IMR-90 (cell line): Measurements from ENCODE around the gene GPR75. TPM values are rescaled to one million over a fixed set of nuclear protein-coding genes. Genes with fewer than 3 reads are reported as not detected.
A peak's percentile ranks its signal among the peaks of the same experiment; 100 is the strongest.

Experiments used
- ATAC-seq: fragments of 200-7000 bp; cut with Tn5 transposase; 2 replicates; pipeline ENCODE4 v1.9.1; 2020; ENCODE audit warnings: low read depth, mild to moderate bottlenecking, moderate library complexity
- BruUV-seq: library from RNA; stranded (reverse); fragments of 400-500 nt; replicated peaks from 2 replicates; lab custom pipeline; 2021; lab: Mats Ljungman, UMichigan
- CTCF ChIA-PET: fragments of 300-600 bp; formaldehyde crosslinking; extraction: SDS; loops from one replicate; lab custom pipeline; 2021; ENCODE audit warnings: antibody characterized with exemption; lab: Yijun Ruan, JAX
- POLR2A ChIA-PET: fragments of 300-600 bp; sonication (Branson Sonifier 250); formaldehyde crosslinking; loops from one replicate; lab custom pipeline; 2022; ENCODE audit warnings: antibody characterized with exemption; ENCODE audit not compliant: unreplicated experiment; lab: Charles Lee
- DNase-seq: peaks from one replicate; pipeline ENCODE4 v3.0.0; 2013
- H2AFZ ChIP-seq: replicated peaks from 2 replicates; pipeline ENCODE3; 2013; ENCODE audit warnings: low read length, mild to moderate bottlenecking; ENCODE audit not compliant: poor library complexity
- H2AK5ac ChIP-seq: 2 replicates; pipeline ENCODE4 v1.6.1; 2013; ENCODE audit warnings: low read depth, low read length, inconsistent platforms
- H2AK9ac ChIP-seq: replicated peaks from 2 replicates; pipeline ENCODE3; 2013; ENCODE audit warnings: mild to moderate bottlenecking, low read depth, low read length, moderate library complexity; ENCODE audit not compliant: poor library complexity
- H2BK120ac ChIP-seq: 2 replicates; pipeline ENCODE4 v1.6.1; 2013; ENCODE audit warnings: low read depth, low read length, inconsistent platforms
- H2BK15ac ChIP-seq: 3 replicates; pipeline ENCODE4 v1.6.1; 2013; ENCODE audit warnings: low read depth, low read length, inconsistent platforms
- H2BK20ac ChIP-seq: 2 replicates; pipeline ENCODE4 v1.6.1; 2013; ENCODE audit warnings: low read depth, mild to moderate bottlenecking, inconsistent platforms, low read length, moderate library complexity
- H2BK5ac ChIP-seq: 2 replicates; pipeline ENCODE4 v1.6.1; 2013; ENCODE audit warnings: mild to moderate bottlenecking, low read depth, low read length, inconsistent platforms; ENCODE audit not compliant: poor library complexity, severe bottlenecking
- H3K14ac ChIP-seq: replicated peaks from 2 replicates; pipeline ENCODE4 v1.6.1; 2013; ENCODE audit warnings: low read depth, low read length, inconsistent platforms
- H3K18ac ChIP-seq: 2 replicates; pipeline ENCODE4 v1.6.1; 2013; ENCODE audit warnings: low read depth, low read length, control low read depth
- H3K23ac ChIP-seq: 2 replicates; pipeline ENCODE4 v1.6.1; 2013; ENCODE audit warnings: low read depth, low read length, inconsistent platforms
- H3K27ac ChIP-seq: 2 replicates; pipeline ENCODE4 v1.5.1; 2013; ENCODE audit warnings: mild to moderate bottlenecking, control low read depth, low read length; ENCODE audit not compliant: insufficient read depth
- H3K27me3 ChIP-seq: 2 replicates; pipeline ENCODE4 v1.6.1; 2013; ENCODE audit warnings: low read length; ENCODE audit not compliant: control insufficient read depth, insufficient read depth
- H3K36me3 ChIP-seq: 2 replicates; pipeline ENCODE4 v1.6.1; 2013; ENCODE audit warnings: low read length, mixed read lengths; ENCODE audit not compliant: control insufficient read depth, insufficient read depth
- H3K4ac ChIP-seq: 2 replicates; pipeline ENCODE4 v1.6.1; 2013; ENCODE audit warnings: low read depth, low read length, inconsistent platforms
- H3K4me1 ChIP-seq: 2 replicates; pipeline ENCODE4 v1.6.1; 2013; ENCODE audit warnings: low read length, mixed read lengths; ENCODE audit not compliant: control insufficient read depth, insufficient read depth
- H3K4me2 ChIP-seq: 2 replicates; pipeline ENCODE4 v1.6.1; 2013; ENCODE audit warnings: low read depth, mild to moderate bottlenecking, control low read depth, low read length, moderate library complexity
- H3K4me3 ChIP-seq: 2 replicates; pipeline ENCODE4 v1.5.1; 2013; ENCODE audit warnings: low read depth, mild to moderate bottlenecking, control low read depth, low read length, moderate library complexity; ENCODE audit not compliant: insufficient read depth
- H3K56ac ChIP-seq: 2 replicates; pipeline ENCODE4 v1.6.1; 2013; ENCODE audit warnings: low read length, inconsistent platforms; ENCODE audit not compliant: insufficient read depth; ENCODE audit errors: extremely low read depth
- H3K79me1 ChIP-seq, 2 experiments: 2 replicates each; pipeline ENCODE4 v1.6.1; 2013; ENCODE audit warnings: low read length in 2 of 2, inconsistent platforms in 1 of 2, low read depth in 1 of 2
- H3K9ac ChIP-seq: 2 replicates; pipeline ENCODE4 v1.6.1; 2013; ENCODE audit warnings: low read depth, low read length, control low read depth
- H3K9me1 ChIP-seq: 2 replicates; pipeline ENCODE4 v1.6.1; 2013; ENCODE audit warnings: low read length, inconsistent platforms; ENCODE audit not compliant: insufficient read depth
- H3K9me3 ChIP-seq: 2 replicates; pipeline ENCODE4 v1.6.1; 2013; ENCODE audit warnings: low read length; ENCODE audit not compliant: control insufficient read depth, insufficient read depth
- H4K20me1 ChIP-seq: 2 replicates; pipeline ENCODE4 v1.6.1; 2013; ENCODE audit warnings: low read length, inconsistent platforms; ENCODE audit not compliant: insufficient read depth
- H4K5ac ChIP-seq: 2 replicates; pipeline ENCODE4 v1.6.1; 2013; ENCODE audit warnings: mild to moderate bottlenecking, low read depth, low read length, control low read depth
- H4K8ac ChIP-seq, 2 experiments: 2 replicates each; pipeline ENCODE4 v1.6.1; 2013; ENCODE audit warnings: low read depth in 2 of 2, low read length in 2 of 2, control low read depth in 1 of 2, inconsistent platforms in 1 of 2
- H4K91ac ChIP-seq: 2 replicates; pipeline ENCODE4 v1.6.1; 2013; ENCODE audit warnings: low read depth, low read length, inconsistent platforms; ENCODE audit not compliant: insufficient read depth
- CHD1 ChIP-seq: IDR thresholded peaks from 2 replicates; pipeline ENCODE4 v1.6.1; 2012; ENCODE audit warnings: low read depth, low read length, improper control_type of control experiment
- MXI1 ChIP-seq: IDR thresholded peaks from 2 replicates; pipeline ENCODE4 v1.6.1; 2012; ENCODE audit warnings: low read depth, mild to moderate bottlenecking, low read length, moderate library complexity, borderline replicate concordance
- WGBS, 2 experiments: methylation state at CpG; one replicate each; pipeline versions ENCODE4 v1.1.5 to v1.1.7; 2013; ENCODE audit warnings: missing lambda C conversion rate in 2 of 2; ENCODE audit not compliant: insufficient read length in 1 of 2; ENCODE audit errors: extremely low coverage in 2 of 2; 5-methylcytosine and 5-hydroxymethylcytosine counted together
- dilution Hi-C: fragments of 300-500 bp; cut with HindIII; formaldehyde crosslinking; loops from one replicate; pipeline ENCODE4 v1.14.3; 2018; ENCODE audit warnings: low sequenced_read_pairs; ENCODE audit not compliant: unreplicated experiment
- in situ Hi-C: fragments of 300-500 bp; cut with MboI; formaldehyde crosslinking; loops from 3 replicates; pipeline ENCODE4 v1.14.3; 2019; ENCODE audit warnings: low sequenced_read_pairs, inconsistent platforms, mixed read lengths
- intact Hi-C: fragments of 100-400 bp; cut with micrococcal nuclease; formaldehyde crosslinking; loops from 2 replicates; pipeline ENCODE4 v1.10.0; 2022
- polyA plus RNA-seq, 3 experiments: library from polyadenylated mRNA; depleted of rRNA; stranded (reverse); fragments of >200 nt; gene quantifications; 2 replicates each; pipeline ENCODE4 v1.2.3, GENCODE V29; 2012; ENCODE audit warnings: low replicate concordance in 1 of 3
- total RNA-seq: library from RNA; depleted of rRNA; stranded (reverse); fragments of >200 nt; gene quantifications from 2 replicates; pipeline ENCODE4 v1.2.3, GENCODE V29; 2012

Gene GPR75
- total and polyA plus RNA-seq, 2 of the 4 experiments (the other 2 are of a cell fraction), result 1.4 to 2.1 TPM

DNA sequence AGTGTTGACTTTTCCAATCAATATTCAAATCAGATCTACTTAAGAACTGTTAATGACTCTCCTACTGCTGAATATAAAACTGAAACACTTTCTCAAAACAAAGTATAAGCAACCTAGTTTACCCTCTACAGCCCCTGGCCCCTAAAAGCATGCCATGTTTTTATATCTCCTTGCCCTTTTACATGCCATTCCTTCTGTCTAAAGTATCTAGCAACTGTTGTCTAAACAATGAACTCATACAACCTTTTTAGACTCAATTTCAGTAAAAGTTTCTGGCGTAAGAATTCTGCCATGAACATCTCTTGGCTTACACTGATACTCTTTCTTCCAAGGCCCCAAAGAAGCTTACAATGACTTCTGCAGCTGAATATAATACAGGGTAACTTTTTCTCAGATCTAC lies 47.8 kb upstream of the GPR75 start:
- BruUV-seq, result no TSS peak

More for the DNA sequence above, 47.8 kb upstream of the GPR75 start:
- Histone ChIP-seq H3K4me1 (peaks cover 4% of the 10 kb centered on the region), H3K56ac (no peak overlapping the region), H4K91ac (no peak overlapping the region), H4K8ac (no peak overlapping the region), H3K23ac (no peak overlapping the region), H2AFZ (no peak overlapping the region), H3K4me2 (no peak overlapping the region), H3K9me1 (0 out of 2 replicates have a peak, but pooled peaks cover 2% of the 10 kb centered on the region), H4K20me1 (no peaks in the 10 kb centered on the region; the same call in 1 of the 2 replicates), H2AK9ac (no peak overlapping the region), H3K9me3 (no peaks in the 10 kb centered on the region), H3K27ac (no peak overlapping the region), H3K4me3 (no peak overlapping the region), H2BK20ac (no peak overlapping the region), H3K14ac (no peak overlapping the region), H3K79me1 (peaks cover 16 to 22% of the 10 kb centered on the region in 2 experiments; a peak in 3 of 4 replicates), H3K36me3 (peaks cover 29% of the 10 kb centered on the region), H2BK15ac (no peak overlapping the region), H2BK120ac (no peak overlapping the region), H3K4ac (no peak overlapping the region), H3K18ac (no peak overlapping the region), H3K9ac (no peak overlapping the region), H2BK5ac (no peak overlapping the region), H4K5ac (no peak overlapping the region), H2AK5ac (no peak overlapping the region), H3K27me3 (no peaks in the 10 kb centered on the region)
- TF ChIP-seq CHD1, result no peak
- TF ChIP-seq MXI1, result no peak
- dilution Hi-C loops (no loop called here), intact Hi-C loops (no loop called here), in situ Hi-C loops (no loop called here)
- DNase-seq (peak; percentile 10), ATAC-seq (peak; percentile 53)
- no CpG with 5 or more reads among the region's 1 CpG for WGBS, 2 experiments
- POLR2A ChIA-PET, result no interaction called here
- CTCF ChIA-PET, result no interaction called here
